MM.1S (cell line): ENCODE data around the gene TAOK1.

Source experiments
- EZH2 ChIP-seq: fragments of 300-600 bp; sonication (generic); optimal IDR thresholded peaks from 2 replicates; pipeline ENCODE3; 2017; ENCODE audit warnings: low read depth, mild to moderate bottlenecking, antibody characterized with exemption, low read length, mixed read lengths
- TF ChIP-seq, protein P1 (sequence below): fragments of 300-600 bp; sonication (generic); IDR thresholded peaks from 2 replicates; pipeline ENCODE4 v1.5.1; 2016; ENCODE audit warnings: antibody characterized with exemption, low read length, mixed read lengths

DNA sequence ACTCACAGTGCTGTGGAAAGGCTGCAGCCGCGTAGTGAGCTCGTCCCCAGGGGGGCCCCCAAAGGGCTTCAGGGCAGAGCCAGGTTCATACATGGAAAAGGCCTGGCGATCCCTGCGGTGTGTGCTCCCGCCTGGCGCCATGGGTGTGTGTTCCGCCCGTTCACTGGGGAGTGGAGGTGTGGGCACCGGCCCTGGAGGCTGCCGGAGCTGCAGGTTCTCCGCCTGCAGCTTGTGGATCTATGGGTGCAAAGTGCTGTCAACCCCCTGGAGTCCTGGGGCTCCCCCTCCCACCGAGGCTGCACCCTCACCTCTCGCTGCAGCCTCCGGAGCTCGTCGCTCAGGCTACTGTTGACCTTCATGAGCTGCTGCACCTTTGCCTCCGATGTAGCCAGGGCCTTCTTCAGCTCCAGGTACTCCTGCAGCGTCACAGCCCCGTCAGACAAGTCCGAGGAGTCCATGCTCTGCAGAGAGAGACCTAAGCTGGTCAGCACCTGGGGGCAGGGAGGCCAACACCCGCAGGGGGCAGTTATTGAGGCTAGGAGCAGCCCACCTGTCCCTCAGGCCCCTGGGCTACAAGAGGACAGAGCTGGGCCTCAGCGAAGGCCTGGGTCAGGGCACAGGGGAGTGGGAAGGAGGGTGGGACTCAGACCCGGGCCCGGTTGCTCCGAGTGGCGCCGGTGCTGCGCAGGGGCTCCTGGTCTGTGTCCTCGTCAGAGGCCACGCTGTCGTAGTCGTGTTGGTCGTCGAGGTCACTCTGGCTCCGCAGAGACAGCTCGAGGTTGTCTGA is 186.2 kb downstream of the TAOK1 start:
- TF ChIP-seq, protein P1, sequence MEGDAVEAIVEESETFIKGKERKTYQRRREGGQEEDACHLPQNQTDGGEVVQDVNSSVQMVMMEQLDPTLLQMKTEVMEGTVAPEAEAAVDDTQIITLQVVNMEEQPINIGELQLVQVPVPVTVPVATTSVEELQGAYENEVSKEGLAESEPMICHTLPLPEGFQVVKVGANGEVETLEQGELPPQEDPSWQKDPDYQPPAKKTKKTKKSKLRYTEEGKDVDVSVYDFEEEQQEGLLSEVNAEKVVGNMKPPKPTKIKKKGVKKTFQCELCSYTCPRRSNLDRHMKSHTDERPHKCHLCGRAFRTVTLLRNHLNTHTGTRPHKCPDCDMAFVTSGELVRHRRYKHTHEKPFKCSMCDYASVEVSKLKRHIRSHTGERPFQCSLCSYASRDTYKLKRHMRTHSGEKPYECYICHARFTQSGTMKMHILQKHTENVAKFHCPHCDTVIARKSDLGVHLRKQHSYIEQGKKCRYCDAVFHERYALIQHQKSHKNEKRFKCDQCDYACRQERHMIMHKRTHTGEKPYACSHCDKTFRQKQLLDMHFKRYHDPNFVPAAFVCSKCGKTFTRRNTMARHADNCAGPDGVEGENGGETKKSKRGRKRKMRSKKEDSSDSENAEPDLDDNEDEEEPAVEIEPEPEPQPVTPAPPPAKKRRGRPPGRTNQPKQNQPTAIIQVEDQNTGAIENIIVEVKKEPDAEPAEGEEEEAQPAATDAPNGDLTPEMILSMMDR, result no peak
- TF ChIP-seq EZH2, result no peak
